ENCODE measurements around the gene MRLN. TPM values are rescaled to one million over a fixed set of nuclear protein-coding genes. Genes with fewer than 3 reads are reported as not detected.

The MRLN gene
- total and polyA plus RNA-seq, 2 of the 8 experiments (the other 6 are each of a cell fraction or from before 2014, with no cell fraction given), result 0.21 TPM; not detected in 1

- TF ChIP-seq E2F6 (IDR thresholded peaks at IDR 0.05) (no peak), JUND (IDR thresholded peaks at IDR 0.05; ENCODE audit: low read length) (no peak), SIRT6 (IDR thresholded peaks at IDR 0.05; ENCODE audit: low read length) (no peak)
Observed at GRCh38 chr10:59752278-59752940, 846 bp downstream of the MRLN start (continued).

All from H1 (cell line).